ENCODE data around the gene TRIP13.

DNA sequence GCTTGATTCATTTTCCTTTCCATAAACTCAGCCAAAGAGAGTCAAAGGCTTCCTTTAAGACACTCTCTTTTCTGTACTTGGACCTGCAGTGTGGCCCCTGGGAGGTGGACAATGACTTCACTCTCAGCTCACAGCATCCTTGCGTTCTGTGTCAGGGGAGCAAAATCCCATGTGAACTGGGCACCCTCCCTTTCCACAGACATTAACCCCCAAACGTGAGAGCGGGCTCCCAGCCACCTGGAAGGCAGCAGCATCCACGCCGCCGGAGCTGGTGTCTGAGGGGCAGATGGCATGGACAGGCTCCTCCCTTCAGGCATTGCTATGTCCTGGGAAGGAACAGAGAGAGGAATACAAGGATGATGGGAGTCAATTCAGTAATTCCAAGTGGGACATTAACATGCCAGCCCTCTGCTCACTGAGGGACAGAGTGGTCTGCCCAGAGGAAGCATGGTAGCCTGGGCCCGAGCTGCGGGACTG, 39.5 kb downstream of the TRIP13 start:
- TF ChIP-seq POLR2A (IDR thresholded peaks at IDR 0.05; ENCODE audit: low read depth, low read length) (no peak), FOS (IDR thresholded peaks at IDR 0.05; ENCODE audit: borderline replicate concordance, extremely low read depth, insufficient read length) (no peak), SMC3 (IDR thresholded peaks at IDR 0.05; ENCODE audit: borderline replicate concordance, low read length) (no peak), HDAC2 (IDR thresholded peaks at IDR 0.05) (no peak), STAT3 (IDR thresholded peaks at IDR 0.05; ENCODE audit: low read depth, low read length) (no peak), FOXM1 (IDR thresholded peaks at IDR 0.05; ENCODE audit: low read depth, low read length) (no peak), NFIC (IDR thresholded peaks at IDR 0.05; ENCODE audit: low read depth, low read length) (no peak)
- TF ChIP-seq, protein P1, sequence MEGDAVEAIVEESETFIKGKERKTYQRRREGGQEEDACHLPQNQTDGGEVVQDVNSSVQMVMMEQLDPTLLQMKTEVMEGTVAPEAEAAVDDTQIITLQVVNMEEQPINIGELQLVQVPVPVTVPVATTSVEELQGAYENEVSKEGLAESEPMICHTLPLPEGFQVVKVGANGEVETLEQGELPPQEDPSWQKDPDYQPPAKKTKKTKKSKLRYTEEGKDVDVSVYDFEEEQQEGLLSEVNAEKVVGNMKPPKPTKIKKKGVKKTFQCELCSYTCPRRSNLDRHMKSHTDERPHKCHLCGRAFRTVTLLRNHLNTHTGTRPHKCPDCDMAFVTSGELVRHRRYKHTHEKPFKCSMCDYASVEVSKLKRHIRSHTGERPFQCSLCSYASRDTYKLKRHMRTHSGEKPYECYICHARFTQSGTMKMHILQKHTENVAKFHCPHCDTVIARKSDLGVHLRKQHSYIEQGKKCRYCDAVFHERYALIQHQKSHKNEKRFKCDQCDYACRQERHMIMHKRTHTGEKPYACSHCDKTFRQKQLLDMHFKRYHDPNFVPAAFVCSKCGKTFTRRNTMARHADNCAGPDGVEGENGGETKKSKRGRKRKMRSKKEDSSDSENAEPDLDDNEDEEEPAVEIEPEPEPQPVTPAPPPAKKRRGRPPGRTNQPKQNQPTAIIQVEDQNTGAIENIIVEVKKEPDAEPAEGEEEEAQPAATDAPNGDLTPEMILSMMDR (IDR thresholded peaks at IDR 0.05 in 2 of 3, conservative IDR thresholded peaks at IDR 0.05 in 1 of 3; ENCODE audit: control insufficient read depth in 2 of 3, extremely low read depth in 1 of 3, insufficient read depth in 1 of 3, low read depth in 3 of 3, low read length in 3 of 3) = no peak
- TF ChIP-seq, protein P2, sequence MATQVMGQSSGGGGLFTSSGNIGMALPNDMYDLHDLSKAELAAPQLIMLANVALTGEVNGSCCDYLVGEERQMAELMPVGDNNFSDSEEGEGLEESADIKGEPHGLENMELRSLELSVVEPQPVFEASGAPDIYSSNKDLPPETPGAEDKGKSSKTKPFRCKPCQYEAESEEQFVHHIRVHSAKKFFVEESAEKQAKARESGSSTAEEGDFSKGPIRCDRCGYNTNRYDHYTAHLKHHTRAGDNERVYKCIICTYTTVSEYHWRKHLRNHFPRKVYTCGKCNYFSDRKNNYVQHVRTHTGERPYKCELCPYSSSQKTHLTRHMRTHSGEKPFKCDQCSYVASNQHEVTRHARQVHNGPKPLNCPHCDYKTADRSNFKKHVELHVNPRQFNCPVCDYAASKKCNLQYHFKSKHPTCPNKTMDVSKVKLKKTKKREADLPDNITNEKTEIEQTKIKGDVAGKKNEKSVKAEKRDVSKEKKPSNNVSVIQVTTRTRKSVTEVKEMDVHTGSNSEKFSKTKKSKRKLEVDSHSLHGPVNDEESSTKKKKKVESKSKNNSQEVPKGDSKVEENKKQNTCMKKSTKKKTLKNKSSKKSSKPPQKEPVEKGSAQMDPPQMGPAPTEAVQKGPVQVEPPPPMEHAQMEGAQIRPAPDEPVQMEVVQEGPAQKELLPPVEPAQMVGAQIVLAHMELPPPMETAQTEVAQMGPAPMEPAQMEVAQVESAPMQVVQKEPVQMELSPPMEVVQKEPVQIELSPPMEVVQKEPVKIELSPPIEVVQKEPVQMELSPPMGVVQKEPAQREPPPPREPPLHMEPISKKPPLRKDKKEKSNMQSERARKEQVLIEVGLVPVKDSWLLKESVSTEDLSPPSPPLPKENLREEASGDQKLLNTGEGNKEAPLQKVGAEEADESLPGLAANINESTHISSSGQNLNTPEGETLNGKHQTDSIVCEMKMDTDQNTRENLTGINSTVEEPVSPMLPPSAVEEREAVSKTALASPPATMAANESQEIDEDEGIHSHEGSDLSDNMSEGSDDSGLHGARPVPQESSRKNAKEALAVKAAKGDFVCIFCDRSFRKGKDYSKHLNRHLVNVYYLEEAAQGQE (IDR thresholded peaks at IDR 0.05; ENCODE audit: low read depth, low read length) = no peak
- TF ChIP-seq, protein P3, sequence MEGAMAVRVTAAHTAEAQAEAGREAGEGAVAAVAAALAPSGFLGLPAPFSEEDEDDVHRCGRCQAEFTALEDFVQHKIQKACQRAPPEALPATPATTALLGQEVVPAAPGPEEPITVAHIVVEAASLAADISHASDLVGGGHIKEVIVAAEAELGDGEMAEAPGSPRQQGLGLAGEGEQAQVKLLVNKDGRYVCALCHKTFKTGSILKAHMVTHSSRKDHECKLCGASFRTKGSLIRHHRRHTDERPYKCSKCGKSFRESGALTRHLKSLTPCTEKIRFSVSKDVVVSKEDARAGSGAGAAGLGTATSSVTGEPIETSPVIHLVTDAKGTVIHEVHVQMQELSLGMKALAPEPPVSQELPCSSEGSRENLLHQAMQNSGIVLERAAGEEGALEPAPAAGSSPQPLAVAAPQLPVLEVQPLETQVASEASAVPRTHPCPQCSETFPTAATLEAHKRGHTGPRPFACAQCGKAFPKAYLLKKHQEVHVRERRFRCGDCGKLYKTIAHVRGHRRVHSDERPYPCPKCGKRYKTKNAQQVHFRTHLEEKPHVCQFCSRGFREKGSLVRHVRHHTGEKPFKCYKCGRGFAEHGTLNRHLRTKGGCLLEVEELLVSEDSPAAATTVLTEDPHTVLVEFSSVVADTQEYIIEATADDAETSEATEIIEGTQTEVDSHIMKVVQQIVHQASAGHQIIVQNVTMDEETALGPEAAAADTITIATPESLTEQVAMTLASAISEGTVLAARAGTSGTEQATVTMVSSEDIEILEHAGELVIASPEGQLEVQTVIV (IDR thresholded peaks at IDR 0.05; ENCODE audit: borderline replicate concordance, partially characterized antibody) = no peak
- TF ChIP-seq, protein P4, sequence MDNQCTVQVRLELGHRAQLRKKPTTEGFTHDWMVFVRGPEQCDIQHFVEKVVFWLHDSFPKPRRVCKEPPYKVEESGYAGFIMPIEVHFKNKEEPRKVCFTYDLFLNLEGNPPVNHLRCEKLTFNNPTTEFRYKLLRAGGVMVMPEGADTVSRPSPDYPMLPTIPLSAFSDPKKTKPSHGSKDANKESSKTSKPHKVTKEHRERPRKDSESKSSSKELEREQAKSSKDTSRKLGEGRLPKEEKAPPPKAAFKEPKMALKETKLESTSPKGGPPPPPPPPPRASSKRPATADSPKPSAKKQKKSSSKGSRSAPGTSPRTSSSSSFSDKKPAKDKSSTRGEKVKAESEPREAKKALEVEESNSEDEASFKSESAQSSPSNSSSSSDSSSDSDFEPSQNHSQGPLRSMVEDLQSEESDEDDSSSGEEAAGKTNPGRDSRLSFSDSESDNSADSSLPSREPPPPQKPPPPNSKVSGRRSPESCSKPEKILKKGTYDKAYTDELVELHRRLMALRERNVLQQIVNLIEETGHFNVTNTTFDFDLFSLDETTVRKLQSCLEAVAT (IDR thresholded peaks at IDR 0.05) = no peak

Measured in GM12878 (cell line).